HG02759 (cell line): ENCODE data around the gene ZP2.
"Not testable (repeated sequence)": the region's sequence is repeated elsewhere in the genome, so short reads cannot be mapped to it uniquely, and the experiment has no call there.

Experiments
- ATAC-seq: cut with Tn5 transposase; IDR thresholded peaks from one replicate; pipeline ENCODE4 v1.9.1; 2021; ENCODE audit warnings: mild to moderate bottlenecking, moderate library complexity; ENCODE audit not compliant: unreplicated experiment

The ZP2 gene

GRCh38 chr16:21153124-21153729, 58.1 kb downstream of the ZP2 start:
- ATAC-seq = not testable (repeated sequence)

- ATAC-seq = not testable (repeated sequence)
Observed at GRCh38 chr16:21152160-21153030, 59.0 kb downstream of the ZP2 start.

- no peak for ATAC-seq
Observed at GRCh38 chr16:21150375-21151001, 60.9 kb downstream of the ZP2 start, which contains the start of gene DNAH3. DNAH3 (minus strand) TSS chr16:21150846; CDS start chr16:21150319, 527 bp downstream.
